ENCODE measurements around the gene TNPO1. TPM values are rescaled to one million over a fixed set of nuclear protein-coding genes. Genes with fewer than 3 reads are reported as not detected.
A peak's percentile ranks its signal among the peaks of the same experiment; 100 is the strongest.

Gene TNPO1
- total and polyA plus RNA-seq, 9 of the 15 experiments (the other 6 are each of a cell fraction or from before 2014, with no cell fraction given): 20.8 to 176 (median 97.9) TPM

- TF ChIP-seq ZNF395 (CRISPR knock-in tag; IDR thresholded peaks at IDR 0.05) (peak; percentile 82; the same call in 1 of the 2 replicates), KLF13 (tag; IDR thresholded peaks at IDR 0.05; ENCODE audit: borderline replicate concordance, low read depth) (0 out of 2 replicates have a peak, but pooled peaks have one; percentile 3), MAZ (CRISPR knock-in tag; conservative IDR thresholded peaks at IDR 0.05 in 1 of 2, IDR thresholded peaks at IDR 0.05 in 1 of 2) (peak in 1 of 2 experiments; percentile 55; a peak in 2 of 4 replicates), MTA3 (IDR thresholded peaks at IDR 0.05; ENCODE audit: borderline replicate concordance) (0 out of 2 replicates have a peak, but pooled peaks have one; percentile 2), NR2C2 (CRISPR knock-in tag; IDR thresholded peaks at IDR 0.05) (no peak), NR2C2 (tag; IDR thresholded peaks at IDR 0.05) (peak; percentile 58; the same call in 1 of the 2 replicates), ZBTB5 (IDR thresholded peaks at IDR 0.05) (no peak), ZNF592 (IDR thresholded peaks at IDR 0.05) (peak; percentile 53; the same call in 1 of the 2 replicates)
These were observed 32.3 kb downstream of the TNPO1 start (continued) for GRCh38 chr5:72848474-72849428.
